ENCODE data around the gene SELENOF.
"Not testable (repeated sequence)": the region's sequence is repeated elsewhere in the genome, so short reads cannot be mapped to it uniquely, and the experiment has no call there.

Gene SELENOF

DNA sequence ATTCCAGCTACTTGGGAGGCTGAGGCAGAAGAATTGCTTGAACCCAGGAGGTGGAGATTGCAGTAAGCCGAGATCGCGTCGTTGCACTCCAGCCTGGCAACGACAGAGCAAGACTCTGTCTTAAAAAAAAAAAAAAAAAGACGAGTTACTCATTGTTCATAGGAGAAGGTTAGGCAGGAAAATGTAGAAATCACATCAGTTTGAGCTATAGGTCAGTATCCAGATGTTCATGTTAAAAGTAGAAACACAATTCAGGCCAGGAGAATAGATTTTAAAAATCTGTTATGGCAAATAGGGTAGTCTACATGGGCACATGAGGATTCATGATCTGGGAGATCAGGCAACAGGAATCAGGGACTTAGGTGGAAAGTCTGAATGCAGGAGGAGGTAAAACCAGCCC is 57.7 kb downstream of the SELENOF start:
- DNase-seq = no peak

DNA sequence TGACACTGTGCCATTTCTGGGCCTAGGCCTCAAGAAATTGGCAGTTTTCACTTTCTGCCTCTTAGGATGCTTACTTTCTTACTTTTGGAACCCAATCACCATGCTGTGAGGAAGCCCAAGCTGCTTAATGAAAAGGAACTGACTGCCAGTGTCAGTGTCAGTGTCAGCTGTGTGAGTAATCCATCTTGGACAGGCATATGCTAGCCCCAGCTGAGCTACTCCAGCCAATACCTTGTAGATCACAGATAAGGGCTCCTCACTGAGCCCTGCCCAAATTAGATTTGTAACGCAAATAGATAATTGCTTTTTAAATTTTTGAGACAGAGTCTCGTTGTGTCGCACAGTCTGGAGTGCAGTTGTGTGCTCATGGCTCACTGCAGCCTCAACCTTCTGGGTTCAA is 59.6 kb downstream of the SELENOF start:
- DNase-seq = no peak

DNA sequence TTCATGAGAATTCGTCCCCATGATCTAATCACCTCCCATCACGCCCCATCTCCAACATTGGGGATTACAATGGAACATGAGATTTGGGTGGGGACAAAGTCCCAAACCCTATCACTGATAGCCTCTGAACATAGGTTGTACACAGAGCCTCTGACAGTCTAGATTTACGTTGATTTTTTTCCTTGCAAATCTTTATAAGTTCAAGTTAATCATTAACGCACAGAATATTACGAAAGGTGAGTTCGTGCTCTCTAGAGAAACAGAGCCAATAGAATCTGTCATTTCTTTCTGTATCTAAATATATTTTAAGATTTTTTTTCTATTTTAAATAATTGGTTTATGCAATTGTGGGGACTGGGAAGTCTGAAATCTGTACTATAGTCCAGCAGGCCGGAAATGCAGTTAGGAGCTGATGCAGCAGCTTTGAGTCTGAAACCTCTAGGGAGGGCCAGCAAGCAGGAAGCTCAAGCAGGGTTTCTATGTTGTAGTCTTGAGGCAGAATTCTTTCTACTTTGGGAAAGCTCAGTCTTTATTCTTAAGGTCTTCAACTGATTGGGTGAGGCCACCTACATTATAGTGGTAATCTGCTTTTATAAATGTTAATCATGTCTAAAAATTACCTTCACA is 61.0 kb downstream of the SELENOF start:
- DNase-seq = no peak

DNA sequence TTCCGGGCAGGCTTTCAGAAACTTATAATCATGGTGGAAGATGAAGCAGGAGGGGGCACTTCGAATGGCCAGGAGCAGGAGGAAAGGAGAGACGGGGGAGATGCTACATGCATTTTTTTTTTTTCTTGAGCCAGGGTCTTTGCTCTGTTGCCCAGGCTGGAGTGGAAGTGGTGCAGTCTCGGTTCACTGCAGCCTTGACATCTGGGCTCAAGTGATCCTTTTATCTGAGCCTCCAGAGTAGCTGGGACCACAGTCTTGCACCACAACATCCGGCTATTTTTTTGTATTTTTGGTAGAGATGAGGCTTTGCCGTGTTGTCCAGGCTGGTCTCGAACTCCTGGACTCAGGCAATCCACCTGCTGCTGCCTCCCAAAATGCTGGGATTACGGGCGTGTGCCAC is 61.6 kb downstream of the SELENOF start:
- no peak for DNase-seq

DNA sequence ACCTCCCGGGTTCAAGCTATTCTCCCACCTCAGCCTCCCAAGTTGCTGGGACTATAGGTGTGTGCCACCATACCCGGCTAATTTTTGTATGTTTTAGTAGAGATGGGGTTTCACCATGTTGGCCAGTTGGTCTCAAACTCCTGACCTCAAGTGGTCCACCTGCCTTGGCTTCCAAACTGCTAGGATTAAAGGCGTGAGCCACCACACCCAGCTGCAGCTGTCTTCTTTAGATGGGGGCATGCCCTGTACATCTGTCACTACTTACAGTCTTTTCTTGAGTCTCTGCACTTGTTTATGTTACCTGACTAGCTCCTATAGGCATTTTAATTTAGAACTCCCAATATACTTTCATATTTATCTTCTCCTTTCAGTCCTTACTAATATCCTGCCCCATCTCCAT is 64.2 kb downstream of the SELENOF start:
- no peak for DNase-seq

DNA sequence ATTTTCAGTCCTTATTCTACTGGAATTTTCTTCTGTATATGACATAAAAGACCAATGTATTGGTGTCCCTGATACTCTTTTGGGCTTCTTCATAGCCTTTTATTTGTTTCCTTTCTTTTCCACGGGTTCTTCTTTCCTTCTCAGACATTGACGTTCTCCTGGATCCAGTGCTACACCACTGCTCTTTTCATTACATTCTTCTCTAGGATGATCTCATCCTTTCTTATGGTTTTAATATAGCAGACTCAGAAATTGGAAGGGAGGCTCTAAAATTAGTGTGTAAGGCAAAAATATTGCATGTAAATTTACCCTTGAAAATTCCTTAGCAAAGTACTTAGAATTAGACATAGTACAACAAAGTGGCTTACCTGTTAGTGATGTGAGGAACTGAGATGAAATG is 65.3 kb downstream of the SELENOF start:
- no peak for DNase-seq

DNA sequence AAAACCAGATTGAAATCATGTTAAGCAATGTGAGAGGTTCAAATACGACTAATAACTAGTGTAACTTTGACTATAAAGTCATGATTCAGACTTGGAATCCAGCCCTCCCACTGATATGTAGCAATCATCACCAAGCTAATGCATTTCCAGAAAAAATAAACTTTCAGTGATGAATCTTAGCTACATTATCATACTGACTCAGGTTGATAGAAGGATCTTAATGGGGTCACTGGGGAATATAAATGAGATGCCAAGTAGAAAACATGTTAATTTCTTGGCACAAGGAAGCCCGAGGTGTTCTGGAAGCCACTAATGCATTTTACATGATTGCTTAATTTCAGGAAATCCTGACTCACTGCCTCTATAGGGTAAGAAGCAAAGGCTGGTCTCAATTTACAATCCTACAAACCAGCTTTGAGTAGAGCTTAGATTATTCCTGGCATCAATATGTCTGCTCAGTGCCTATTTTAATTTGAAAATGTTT is 67.7 kb downstream of the SELENOF start:
- no peak for DNase-seq

DNA sequence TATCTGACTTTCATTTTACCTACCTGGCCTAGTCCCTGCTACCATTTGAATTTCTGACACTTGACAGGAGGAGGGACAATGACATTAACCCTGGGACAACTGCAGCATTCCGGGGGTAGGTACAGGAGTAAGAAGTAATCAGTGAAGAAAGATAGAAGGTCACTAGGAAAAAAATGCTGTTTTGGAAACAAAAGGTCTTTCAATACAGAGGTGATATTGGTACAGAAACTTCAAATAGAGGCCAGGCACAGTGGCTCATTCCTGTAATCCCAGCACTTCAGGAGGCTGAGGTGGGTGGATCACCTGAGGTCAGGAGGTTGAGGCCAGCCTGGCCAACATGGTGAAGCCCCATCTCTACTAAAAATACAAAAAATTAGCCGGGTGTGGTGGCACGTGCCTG is 68.4 kb downstream of the SELENOF start:
- DNase-seq = no peak

DNA sequence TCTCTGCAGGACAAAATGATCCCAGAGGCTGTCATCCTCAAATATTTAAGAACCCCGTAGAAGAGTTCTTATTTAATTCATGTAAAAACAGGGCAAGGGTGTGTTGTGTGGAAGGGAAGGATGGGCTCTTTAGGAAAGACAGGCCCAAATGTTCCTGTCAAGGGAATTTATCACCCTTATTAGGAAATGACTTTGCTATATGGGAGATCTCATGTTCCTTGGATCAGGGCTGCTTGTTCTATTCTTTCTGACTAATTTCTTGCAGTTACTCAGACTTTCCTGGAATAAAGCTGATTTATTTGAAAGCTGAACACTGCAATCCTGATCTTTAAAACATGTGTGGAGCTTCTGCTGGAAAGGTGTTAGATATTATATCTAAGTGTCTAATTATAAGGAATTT is 72.8 kb downstream of the SELENOF start:
- no peak for DNase-seq

DNA sequence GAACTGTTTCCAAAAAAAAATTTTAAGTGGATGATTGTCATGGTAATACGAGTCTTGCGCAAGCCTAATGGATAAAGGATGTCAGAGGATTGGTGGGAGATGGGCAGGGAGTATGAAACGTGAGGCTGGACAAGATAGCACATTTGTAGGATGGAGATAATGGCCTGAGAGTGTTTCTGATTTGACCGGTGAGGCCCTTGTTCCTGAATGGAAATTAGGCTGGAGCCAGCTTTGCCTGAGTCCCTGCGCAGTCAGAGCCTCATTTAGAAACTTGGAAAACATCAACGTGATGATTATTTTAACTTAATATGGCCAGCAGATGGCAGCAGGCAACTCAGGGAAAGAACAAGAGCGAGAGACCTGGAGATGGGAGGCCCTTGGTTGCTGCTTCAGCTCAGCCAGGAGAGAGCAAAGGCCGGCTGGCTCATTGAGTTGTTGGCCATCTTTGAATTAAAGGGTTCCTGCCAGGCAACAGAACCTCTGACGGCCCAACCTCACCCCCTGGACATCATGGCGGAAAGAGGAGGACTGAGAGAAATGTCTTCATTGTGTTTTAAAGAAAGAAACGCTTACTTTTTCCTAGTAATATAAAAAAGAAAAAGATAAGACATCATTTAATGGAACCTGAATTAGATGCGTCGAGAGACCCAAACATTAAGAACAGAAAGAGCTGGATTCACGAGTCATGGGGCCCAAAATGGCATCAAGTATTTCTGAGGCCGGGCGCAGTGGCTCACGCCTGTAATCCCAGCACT is 80.3 kb downstream of the SELENOF start:
- peak; percentile 70 for DNase-seq

DNA sequence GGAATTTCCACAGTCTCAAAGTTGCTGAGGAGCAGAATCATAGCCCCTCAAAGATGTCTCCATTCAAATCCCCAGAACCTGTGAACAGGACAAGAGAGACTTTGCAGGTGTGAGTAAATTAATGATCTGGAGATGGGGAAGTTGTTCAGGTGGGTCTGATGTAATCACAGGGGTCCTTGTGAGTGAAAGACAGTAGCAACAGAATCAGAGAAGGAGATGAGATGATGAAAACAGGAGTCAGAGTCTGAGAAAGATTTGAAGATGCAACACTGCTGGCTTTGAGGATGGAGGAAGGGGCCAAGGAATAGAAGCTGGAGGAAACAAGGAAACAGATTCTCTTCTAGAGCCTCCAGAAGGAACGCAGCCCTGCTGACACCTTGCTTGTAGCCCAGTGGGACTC is 81.5 kb downstream of the SELENOF start:
- no peak for DNase-seq

DNA sequence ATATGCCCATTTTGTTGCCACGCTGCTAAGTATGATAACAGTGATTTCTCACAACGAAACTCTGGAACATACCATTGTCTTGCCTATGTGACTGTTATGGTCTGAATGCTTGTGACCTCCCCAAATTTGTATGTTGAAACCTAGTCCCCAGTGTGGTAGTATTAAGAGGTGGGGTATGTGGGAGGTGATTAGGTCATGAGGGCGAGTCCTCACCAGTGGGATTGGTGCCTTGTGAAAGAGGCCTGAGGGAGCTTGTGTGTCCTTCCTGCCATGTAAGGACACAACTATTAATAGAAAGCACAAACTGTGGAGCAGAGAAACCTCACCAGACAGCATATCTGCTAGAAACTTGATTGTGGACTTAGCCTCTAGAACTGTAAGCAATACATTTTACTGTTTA is 84.6 kb downstream of the SELENOF start:
- DNase-seq = no peak

DNA sequence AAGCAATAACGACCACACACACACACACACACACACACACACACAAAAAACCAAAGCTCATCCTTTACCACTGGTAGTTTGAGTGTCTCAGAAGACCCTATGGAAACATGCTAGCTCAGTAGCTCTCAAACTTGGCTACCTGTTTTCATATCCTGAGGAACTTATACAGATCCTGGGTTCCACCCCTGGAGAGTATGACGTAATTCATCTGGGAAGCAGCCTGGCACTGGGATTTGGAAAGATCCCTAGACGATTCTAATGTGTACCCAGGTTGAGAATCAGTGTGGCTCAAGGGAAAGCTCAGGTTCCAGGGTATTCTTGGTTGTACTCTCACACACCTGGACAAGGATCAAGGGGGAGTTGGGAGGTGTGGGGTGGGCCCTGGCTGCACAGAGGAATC is 85.9 kb downstream of the SELENOF start:
- DNase-seq = no peak

DNA sequence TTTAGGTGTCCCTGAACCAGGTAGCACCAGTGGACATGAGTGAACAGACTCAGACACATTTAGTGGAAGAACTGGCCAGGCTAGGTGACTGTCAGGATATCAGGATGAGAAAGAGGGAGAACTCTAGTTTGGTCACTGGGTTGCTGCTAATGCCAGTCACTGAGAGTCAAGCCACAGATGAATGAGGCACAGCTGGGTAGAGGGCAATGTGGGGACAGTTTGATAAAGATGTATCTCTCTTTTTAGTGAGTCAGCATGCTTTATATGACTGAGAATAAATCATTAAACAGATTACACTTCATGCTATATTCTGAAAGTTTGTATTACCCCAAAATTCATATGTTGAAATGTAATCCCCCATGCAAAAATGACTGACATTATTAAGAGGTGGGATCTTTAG is 87.1 kb downstream of the SELENOF start:
- DNase-seq = no peak

DNA sequence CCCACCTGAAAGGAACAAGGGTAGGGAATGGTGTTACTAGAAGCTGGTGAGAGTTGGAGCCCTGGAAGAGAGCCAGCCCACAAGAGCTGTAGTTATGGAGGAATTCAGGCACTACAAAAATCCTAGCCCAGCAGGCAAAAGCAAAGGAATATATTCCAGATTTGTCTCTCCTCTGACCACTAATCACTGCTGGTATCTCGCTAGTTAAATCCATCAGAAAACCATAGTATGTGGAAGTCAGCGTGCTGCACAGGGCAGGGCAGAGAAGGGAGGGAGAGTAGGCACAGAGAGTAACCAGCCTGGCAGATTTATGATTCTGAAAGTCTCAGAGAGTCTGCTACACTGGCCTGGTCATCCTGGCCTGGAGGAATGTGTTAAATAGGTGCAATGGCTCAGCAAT is 88.6 kb downstream of the SELENOF start:
- no peak for DNase-seq

DNA sequence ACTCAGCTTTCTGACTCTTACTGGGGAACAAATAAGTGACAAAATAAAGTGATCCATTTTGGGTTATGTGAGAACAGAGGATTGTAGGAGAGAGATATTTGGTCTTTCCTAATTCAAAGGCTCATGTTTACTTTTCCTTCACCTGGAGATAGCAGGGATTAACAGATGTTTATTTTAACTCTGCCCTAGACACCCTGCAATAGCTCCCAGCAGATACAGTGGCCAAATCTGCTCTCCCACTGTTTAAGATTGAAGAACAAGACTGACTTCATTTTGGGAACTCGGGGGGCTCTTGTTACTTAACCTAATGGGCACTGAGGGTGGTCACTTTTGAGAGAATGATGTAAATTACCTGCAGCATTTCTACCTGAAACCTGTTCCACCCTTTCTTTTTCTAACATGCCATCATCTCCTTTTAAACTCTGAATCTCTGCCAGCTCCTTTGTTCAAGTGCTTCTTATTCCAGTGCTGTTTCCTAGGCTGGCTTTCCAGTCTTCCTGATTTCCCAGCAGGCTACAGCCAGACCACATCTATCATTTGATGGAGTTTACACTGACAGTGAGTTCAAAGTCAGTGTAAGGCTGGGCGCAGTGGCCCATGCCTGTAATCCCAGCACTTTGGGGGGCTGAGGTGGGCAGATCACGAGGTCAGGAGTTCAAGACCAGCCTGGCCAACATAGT is 90.0 kb downstream of the SELENOF start:
- no peak for DNase-seq

DNA sequence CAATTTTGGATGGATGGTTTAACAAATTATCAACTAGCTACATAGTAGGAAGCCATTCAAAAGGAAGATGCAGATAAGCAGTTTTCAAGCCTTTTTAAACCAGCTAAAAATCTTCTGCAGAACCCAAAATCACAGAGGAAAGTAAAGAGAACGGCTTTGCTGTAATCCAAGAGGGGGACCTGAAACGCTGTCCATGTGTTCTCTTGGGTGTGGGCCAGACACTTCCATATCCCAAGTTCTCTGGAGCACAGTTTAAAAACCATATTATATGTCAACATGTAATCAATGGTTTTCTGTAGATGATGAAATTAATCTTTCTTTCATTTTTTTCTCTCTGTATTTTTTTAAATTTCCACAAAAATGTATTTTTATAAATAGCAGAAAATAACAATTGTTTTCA is 90.5 kb downstream of the SELENOF start:
- DNase-seq = no peak

DNA sequence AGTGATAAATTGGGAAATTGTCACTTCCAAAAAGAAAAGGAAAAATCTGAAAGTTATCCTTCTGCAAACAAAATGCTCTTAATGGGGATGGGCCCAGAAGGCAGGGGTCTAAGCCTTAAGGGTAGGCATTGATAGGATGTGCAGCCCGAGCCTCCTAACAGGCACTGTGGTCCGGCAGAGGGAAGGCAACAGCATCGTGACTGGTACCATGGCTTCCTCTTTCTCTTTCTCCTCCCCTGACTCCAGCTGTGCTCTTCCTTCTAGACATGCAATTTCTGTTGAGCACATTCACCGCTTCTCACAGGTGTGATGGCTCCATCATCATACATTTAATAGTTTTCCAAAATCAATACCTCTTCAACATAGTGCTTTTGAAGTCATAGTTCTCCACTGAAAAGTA is 91.5 kb downstream of the SELENOF start:
- peak; percentile 20 for DNase-seq

DNA sequence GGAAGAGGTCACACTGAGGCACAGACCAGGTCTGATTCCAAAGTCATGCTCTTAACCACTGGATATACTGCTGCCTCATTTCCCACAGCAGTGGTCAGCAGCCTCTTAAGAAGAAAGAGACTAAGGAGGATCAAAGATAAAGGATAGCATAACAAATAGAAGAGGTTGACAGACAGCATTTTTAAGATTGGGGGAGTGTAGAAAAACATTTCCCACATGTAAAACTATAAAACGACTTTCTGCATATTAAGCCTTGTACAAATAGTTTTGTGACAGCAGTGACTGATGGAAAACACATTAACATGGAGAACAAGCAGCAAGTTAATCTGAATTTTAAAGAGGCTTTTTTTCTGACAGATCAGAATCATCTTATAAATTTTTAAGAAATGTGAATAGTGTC is 92.0 kb downstream of the SELENOF start:
- DNase-seq = no peak

DNA sequence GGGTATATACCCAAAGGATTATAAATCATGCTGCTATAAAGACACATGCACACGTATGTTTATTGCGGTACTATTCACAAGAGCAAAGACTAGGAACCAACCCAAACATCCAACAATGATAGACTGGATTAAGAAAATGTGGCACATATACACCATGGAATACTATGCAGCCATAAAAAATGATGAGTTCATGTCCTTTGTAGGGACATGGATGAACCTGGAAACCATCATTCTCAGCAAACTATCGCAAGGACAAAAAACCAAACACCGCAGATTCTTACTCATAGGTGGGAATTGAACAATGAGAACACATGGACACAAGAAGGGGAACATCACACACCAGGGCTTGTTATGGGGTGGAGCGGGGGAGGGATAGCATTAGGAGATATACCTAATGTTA is 94.0 kb downstream of the SELENOF start:
- DNase-seq = not testable (repeated sequence)

DNA sequence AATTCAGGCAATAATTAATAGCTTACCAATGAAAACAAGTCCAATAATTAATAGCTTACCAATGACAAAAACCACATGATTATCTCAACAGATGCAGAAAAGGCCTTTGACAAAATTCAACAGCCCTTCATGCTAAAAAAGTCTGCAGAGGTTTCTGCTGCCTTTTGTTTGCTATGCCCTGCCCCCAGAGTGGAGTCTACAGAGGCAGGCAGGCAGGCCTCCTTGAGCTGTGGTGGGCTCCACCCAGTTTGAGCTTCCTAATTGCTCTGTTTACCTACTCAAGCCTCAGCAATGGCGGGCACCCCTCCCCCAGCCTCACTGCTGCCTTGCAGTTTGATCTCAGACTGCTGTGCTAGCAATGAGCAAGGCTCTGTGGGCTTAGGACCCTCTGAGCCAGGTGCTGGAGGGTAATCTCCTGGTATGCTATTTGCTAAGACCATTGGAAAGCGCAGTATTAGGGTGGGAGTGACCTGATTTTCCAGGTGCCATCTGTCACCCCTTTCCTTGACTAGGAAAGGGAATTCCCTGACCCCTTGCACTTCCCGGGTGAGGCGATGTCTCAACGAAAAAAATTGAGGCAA is 96.6 kb downstream of the SELENOF start:
- not testable (repeated sequence) for DNase-seq

DNA sequence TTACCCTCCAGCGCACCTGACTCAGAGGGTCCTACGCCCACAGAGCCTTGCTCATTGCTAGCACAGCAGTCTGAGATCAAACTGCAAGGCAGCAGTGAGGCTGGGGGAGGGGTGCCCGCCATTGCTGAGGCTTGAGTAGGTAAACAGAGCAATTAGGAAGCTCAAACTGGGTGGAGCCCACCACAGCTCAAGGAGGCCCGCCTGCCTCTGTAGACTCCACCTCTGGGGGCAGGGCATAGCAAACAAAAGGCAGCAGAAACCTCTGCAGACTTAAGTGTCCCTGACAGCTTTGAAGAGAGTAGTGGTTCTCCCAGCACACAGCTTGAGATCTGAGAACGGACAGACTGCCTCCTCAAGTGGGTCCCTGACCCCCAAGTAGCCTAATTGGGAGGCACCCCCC is 99.8 kb downstream of the SELENOF start:
- not testable (repeated sequence) for DNase-seq

Data from GDM1 (cell line).